ENCODE results near the gene NOL4L. TPM values are rescaled to one million over a fixed set of nuclear protein-coding genes. Genes with fewer than 3 reads are reported as not detected.

Gene NOL4L
- total RNA-seq, 1 experiment from 2014 or later = 31.7 TPM

GRCh38 chr20:32575805-32576204 lies 9.3 kb downstream of the NOL4L start:
- DNase-seq = no peak
- H3K4ac ChIP-seq (ENCODE audit: low read depth, low read length) = no peak overlapping the region
- no peak overlapping the region for H3K4me3 Mint-ChIP-seq

More at GRCh38 chr20:32575805-32576204, 9.3 kb downstream of the NOL4L start:
- Histone ChIP-seq H3K27ac (ENCODE audit: insufficient read length, low read depth, low read length) (no peak overlapping the region), H2AK5ac (ENCODE audit: insufficient read length, low read length) (no peak overlapping the region), H3K27me3 (ENCODE audit: insufficient read depth, low read length) (no peaks in the 10 kb centered on the region), H4K20me1 (ENCODE audit: control insufficient read depth, insufficient read depth, insufficient read length) (no peaks in the 10 kb centered on the region), H3K14ac (ENCODE audit: insufficient read depth, low read length) (no peak overlapping the region), H4K91ac (ENCODE audit: insufficient read length, low read depth, low read length) (no peak overlapping the region), H2AFZ (ENCODE audit: low read length) (no peak overlapping the region), H3K79me2 (ENCODE audit: insufficient read depth, low read length) (no peaks in the 10 kb centered on the region), H2BK12ac (ENCODE audit: insufficient read length, low read depth, low read length) (no peak overlapping the region), H2BK15ac (ENCODE audit: low read depth, low read length) (no peak overlapping the region), H4K5ac (ENCODE audit: insufficient read length, low read depth, low read length) (no peak overlapping the region), H3K9me3 (ENCODE audit: control insufficient read depth, low read depth, low read length) (no peaks in the 10 kb centered on the region), H3K56ac (ENCODE audit: insufficient read length, low read depth, low read length) (no peak overlapping the region), H3K9ac (ENCODE audit: extremely low read depth, insufficient read length, low read length) (no peak overlapping the region), H2BK120ac (ENCODE audit: low read depth, low read length, poor library complexity, severe bottlenecking) (no peak overlapping the region), H3K23me2 (ENCODE audit: insufficient read length, low read depth, low read length, poor library complexity, severe bottlenecking) (no peaks in the 10 kb centered on the region), H3T11ph (ENCODE audit: low read length) (no peak overlapping the region), H4K8ac (replicated peaks; ENCODE audit: insufficient read length, low read depth, low read length) (no peak overlapping the region), H2BK5ac (ENCODE audit: insufficient read length, low read length) (no peak overlapping the region), H3K4me1 (ENCODE audit: insufficient read depth, low read length) (no peaks in the 10 kb centered on the region), H3K4me2 (ENCODE audit: insufficient read depth, insufficient read length, low read length) (no peak overlapping the region), H3K23ac (ENCODE audit: insufficient read length, low read depth, low read length) (no peak overlapping the region), H3K18ac (ENCODE audit: insufficient read length, low read depth, low read length) (no peak overlapping the region), H2BK20ac (ENCODE audit: low read depth, low read length, poor library complexity, severe bottlenecking) (no peak overlapping the region), H3K79me1 (ENCODE audit: insufficient read depth, low read depth, low read length, poor library complexity, severe bottlenecking) (no peaks in the 10 kb centered on the region)
- Mint-ChIP-seq H3K9me3 (no peaks in the 10 kb centered on the region), H3K36me3 (ENCODE audit: insufficient read depth in 1 of 3, low read depth in 3 of 3) (no peaks in the 10 kb centered on the region), H3K4me1 (peaks cover 10 to 13% of the 10 kb centered on the region in 2 experiments), H3K27ac (no peak overlapping the region), H3K27me3 (ENCODE audit: low read depth) (peaks cover 38% of the 10 kb centered on the region)
- no CpG with 5 or more reads among the region's 5 CpGs for WGBS (ENCODE audit: extremely low coverage, insufficient read length, low lambda C conversion rate)
- no peak for TF ChIP-seq CTCF (conservative IDR thresholded peaks at IDR 0.05)
